GM19099 (cell line): Measurements from ENCODE around the gene SSH3.

Source experiments
- POLR2A ChIP-seq: IDR thresholded peaks from 3 replicates; pipeline ENCODE4 v1.6.1; 2011; ENCODE audit warnings: low read depth; ENCODE audit not compliant: insufficient read length; ENCODE audit errors: extremely low read depth

SSH3 gene

DNA sequence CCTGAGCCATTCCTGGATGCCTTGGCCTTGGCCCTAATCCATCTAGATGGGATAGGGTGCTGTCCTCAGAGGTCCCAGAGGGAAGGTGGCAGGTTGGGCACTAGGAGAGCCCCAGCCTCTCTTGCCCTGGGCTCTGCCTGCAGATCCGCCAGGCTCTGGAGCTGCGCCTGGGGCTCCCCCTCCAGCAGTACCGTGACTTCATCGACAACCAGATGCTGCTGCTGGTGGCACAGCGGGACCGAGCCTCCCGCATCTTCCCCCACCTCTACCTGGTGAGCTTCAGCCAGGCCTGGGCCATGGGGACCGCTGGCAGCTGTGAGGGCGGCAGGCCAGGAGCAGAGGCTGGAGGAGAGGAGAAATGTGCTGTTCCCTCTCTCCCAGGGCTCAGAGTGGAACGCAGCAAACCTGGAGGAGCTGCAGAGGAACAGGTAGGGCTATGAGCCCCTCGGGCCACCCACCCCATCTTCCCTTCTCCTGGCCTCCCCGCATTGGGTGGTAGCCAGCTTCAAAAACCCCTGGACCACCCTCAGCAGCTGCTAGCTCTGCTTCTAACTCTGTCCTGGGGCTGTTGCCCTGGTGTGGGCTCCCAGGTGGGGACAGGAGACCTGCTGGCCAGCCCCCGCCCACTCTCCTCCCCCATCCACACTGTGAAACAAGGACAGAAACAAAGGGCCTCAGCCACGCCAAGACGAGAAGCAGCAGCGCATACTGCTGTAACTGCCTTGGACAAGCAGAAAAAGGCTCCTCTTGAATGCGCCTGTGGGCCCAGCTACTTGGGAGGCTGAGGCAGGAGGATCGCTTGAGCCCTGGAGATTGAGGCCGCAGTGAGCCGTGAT is 4.9 kb downstream of the SSH3 start:
- TF ChIP-seq POLR2A = no peak

DNA sequence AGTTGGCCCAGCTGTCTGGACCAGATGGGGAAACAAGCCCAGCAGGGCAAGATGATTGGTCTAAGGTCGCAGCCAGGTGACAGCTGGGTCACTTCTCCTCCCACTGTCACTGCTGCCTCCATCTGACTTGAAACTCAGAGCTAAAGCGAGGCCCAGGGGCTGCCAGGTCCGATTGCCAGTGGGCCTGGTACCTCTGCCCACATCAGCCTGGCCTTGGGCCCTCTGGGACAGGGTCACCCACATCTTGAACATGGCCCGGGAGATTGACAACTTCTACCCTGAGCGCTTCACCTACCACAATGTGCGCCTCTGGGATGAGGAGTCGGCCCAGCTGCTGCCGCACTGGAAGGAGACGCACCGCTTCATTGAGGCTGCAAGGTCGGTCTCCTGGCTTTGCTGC is 5.8 kb downstream of the SSH3 start:
- TF ChIP-seq POLR2A = no peak

DNA sequence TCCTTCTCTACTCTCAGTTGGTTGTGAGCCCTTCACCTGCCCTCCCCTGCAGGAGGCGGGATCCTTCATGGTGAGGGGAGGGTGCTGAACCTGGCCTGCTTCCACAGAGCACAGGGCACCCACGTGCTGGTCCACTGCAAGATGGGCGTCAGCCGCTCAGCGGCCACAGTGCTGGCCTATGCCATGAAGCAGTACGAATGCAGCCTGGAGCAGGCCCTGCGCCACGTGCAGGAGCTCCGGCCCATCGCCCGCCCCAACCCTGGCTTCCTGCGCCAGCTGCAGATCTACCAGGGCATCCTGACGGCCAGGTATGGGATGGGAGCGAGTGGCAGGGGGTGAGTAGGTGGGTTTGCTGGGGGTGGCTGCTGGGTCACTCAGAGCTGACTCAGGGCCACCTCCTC is 6.3 kb downstream of the SSH3 start:
- no peak for TF ChIP-seq POLR2A

DNA sequence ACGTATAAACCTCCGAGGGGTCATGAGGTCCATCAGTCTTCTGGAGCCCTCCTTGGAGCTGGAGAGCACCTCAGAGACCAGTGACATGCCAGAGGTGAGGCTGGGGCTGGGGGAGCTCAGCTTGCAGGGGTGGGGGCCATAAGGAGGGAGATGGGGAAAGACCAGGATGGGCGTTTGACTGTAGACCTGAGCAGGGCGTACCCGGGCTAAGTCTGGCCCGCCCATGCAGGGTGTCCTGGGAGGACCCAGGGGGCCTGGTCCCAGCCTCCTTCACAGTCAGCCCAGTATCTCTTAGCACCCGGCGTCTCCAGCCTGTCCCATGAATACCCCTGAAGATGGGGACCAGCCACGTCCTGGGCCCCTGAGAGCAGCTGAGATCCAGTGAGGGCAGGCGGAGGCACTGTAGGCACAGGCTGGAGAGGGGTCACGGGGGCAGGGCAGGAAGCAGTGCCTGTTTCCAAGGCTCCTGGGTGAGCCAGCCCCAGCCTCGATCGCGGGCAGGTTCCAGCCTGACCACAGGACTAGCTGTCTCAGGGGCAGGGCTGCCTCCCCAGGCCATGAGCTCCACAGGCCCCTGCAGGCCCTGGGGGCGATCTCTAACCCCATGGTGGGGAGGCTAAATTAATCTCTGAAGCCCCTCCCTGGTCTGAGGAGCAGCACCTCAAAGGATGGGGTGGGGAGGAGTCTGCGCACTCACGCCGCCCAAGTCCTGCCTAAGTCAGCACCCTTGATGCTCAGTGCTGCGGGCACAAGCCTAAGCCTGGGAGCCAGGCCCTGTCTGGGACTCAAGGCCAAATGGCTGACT is 7.1 kb downstream of the SSH3 start:
- no peak for TF ChIP-seq POLR2A

DNA sequence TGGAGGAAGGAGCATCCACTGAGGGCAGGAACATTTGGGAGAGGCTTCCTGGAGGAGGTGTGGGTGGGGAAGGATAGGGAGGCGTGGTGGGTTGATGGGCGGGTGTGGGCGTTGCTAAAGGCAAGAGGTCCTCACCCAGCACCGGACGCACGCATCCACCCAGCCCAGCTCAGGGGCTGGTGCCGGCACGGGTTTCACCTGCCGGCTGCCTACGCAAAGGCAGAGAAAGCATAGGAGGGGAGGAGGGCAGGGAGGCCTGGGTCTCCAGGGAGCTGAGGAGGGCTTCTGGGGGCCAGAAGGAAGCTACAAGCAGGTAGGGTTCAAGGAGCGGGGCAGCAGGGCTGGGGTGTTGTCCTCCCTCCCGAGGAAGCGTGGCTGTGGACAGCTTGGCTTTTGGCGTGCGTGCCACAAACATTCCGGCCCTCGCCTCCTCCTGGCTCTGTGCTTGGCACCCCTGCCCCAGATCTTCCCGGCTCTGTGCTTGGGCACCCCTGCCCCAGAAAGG is 7.8 kb downstream of the SSH3 start:
- no peak for TF ChIP-seq POLR2A

DNA sequence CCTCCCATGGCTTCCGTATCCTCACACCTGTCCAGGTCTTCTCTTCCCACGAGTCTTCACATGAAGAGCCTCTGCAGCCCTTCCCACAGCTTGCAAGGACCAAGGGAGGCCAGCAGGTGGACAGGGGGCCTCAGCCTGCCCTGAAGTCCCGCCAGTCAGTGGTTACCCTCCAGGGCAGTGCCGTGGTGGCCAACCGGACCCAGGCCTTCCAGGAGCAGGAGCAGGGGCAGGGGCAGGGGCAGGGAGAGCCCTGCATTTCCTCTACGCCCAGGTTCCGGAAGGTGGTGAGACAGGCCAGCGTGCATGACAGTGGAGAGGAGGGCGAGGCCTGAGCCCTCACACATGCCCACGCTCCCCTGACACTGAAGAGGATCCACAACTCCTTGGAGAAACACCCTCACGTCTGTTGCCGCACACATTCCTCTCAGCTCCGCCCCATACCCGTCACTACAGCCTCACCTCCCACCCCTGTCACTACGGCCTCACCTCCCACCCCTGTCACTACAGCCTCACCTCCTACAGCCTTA is 8.3 kb downstream of the SSH3 start:
- no peak for TF ChIP-seq POLR2A

DNA sequence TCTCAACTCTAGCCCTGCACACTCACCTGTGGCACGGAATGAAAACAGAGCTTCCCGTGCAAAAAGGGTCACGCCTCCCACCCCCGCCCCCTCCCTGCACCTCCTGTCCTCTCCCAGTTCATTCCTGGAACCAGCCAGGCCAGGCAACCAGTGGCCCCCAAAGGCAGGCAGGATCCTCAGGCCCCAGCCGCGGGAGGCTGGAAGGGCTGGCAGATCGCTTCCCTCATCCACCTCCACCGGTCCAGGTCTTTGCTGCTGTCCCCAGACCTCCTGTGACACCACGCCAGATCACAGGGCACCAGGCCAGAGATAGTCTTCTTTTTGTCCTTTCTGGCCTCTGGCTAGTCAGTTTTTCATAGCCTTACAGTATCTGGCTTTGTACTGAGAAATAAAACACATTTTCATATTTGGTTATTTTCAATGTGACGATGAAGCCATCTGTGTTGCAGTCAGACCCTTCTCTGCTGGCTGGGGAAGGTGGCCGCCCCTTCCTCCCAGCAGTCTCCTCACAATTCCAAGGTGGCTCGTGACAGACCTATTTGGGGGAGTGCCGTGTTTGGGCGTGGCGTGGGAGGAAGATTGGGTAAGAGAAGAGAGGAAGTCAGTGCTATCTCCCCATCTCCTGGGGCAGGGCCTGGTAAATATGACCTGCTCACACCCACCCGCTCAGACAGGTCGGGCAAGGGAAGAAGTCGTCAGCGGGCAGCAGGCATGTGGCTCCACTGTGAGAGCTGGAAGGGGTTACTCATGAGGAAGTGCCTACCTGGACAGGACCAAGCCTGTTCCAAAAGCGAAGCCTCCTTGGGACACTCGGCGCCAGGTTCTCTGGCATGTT is 9.1 kb downstream of the SSH3 start:
- TF ChIP-seq POLR2A = no peak

DNA sequence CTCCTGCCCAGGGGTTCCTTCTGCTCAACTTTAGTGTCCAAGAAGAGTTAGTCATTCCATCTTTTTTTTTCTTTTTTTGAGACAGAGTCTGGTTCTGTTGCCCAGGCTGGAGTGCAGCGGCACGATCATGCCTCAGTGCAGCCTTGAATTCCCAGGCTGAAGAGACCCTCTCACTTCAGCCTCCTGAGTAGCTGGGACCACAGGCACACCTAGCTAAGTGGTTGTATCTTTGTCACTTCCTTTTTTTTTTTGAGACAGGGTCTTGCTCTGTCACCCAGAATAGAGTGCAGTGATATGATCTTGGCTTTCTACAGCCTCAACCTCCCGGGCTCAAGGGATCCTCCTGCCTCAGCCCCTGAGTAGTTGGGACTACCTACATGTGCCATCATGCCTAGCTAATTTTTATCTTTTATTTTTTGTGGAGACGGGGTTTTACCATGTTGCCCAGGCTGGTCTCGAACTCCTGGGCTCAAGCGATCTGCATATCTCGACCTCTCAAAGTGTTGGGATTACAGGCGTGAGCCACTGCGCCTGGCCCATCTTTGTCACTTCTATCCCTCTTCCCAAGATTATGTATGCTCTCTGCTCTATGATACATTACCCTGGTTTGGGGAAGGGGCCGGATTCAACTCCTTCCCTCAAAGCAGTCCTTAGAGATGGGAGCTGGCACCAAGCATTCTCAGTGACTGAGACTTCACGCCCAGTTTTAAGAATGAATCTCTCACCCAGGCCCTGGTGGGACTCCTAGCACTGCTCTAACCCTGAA is 10.0 kb downstream of the SSH3 start:
- no peak for TF ChIP-seq POLR2A

DNA sequence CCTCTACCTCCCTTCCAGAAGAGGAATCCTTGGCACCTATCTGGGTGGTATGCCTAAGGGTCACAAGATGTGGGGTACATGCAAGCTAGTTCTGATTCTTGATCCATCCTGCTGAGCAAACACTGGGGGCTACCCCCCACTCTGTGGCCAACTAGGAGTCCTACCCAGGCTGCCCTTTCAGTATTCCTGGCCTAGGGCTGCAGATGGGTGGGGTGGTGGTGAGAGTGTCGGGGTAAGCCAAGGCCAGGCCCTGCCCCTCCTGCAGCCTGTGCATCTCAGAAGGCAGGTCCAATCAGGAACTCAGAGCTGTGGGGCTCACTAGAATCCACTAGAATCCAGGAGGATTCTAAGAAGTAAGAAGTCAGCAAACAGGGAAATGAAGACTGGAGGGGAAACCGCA is 10.9 kb downstream of the SSH3 start:
- no peak for TF ChIP-seq POLR2A

DNA sequence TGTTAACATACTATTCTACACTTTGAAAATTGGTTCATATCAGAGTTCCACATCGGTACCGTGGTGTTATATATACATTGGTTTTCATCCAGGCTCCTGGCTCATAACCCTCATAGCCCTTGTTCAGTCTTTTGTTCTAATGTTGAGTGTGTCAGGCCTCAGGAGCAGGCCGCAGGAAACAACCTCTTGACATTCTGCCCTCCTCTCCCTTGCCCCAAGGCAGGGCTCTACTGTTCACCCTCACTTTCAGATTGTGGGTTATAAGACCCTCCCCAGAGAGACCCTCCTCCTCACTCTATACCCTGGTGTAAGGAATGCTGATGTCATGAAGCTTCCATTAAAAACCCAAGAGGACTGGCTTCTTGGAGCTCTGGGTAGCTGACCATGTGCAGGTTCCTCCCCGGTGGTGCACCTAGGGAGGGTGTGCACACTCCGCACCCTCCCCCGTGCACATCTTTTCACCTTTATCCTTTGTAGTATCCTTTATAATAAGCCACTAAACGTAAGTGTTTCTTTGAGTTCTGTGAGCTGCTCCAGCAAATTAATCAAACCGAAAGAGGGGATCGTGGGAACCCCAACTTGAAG is 12.1 kb downstream of the SSH3 start:
- TF ChIP-seq POLR2A = no peak

DNA sequence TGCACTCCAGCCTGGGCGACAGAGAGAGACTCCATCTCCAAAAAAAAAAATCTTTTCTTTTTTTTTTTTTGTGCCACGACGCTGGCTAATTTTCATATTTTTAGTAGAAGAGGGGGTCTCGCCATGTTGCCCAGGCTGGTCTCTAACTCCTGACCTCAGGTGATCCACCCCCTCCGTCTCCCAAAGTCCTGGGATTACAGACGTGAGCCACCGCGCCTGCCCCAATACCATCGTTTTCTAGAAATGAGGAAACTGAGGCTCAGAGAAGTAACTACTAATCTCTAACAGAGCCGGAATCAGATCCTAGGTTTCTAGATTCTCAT is 13.5 kb downstream of the SSH3 start:
- TF ChIP-seq POLR2A = no peak

DNA sequence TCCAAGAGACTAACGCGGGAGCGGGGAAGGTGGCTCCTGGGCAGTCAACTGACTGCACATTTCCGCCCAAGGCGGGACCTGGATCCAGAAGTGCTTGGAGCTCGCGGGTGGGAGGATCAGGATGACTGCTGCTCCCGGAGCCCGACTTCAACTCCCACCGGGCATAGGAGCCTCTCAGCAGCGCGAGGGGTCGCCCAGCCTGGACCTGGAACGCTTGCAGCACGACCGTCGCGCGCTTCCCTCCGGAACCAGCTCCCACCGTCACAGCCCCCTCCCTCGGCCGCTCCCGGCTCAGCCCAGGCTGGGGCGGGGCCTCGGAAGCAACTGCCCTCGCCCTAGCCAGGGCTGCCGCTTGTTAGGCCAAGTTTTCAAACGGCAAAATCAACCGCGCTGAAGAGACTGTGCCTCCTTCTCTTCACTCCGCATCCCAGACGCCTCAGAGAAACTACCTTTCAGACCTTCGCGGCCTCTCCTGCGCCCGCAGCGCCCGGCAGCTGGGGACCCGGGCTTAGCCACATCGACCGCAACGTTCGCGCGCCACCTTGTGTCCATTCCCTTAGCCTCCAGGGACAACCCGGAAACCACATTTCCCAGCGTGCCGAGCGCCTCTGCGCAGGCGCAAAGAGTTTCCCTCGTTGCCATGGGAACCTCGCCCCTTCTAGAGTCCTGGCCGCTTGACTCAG is 14.0 kb downstream of the SSH3 start:
- TF ChIP-seq POLR2A = peak; percentile 46

DNA sequence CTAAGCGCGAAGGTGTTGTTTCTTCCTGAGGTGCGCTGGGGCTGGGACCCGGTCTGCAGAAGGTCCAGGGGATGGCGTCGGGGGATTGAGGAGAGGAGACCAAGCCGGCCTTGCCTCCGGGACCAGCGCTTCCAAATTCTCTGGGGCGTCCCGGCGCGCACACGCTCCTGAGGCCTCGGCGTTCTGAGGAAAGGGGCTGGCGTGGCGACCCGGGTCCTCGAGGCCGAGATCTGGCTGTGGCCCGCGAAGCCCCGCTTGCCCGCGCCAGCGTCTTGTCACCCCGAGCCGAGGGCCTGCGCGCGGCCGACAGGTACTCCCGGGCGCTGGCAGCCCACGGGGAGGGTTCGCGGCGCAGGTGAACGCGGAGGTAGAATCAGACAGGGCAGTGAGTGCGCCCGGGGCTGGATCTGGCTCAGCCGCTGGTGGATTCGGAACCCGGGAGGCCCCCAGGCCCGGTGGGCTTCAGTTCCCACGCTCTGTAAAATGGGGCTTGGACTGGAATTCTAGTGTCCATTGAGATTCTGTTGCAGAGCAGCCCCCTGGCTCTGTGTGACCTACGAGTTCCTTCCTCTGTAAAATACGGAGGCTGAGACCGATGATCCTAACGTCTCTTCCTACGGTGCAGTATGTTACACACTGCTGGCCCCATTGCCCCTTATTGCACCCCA is 14.7 kb downstream of the SSH3 start:
- no peak for TF ChIP-seq POLR2A
